Astrocyte (in vitro differentiated cells and primary cell): Measurements from ENCODE around the gene DUSP23.

Experiments used
- CTCF ChIP-seq: IDR thresholded peaks from 2 replicates; pipeline ENCODE4 v1.5.1; 2011; ENCODE audit warnings: low read depth, mild to moderate bottlenecking, inconsistent platforms, low read length, moderate library complexity; ENCODE audit not compliant: insufficient read depth
- EZH2 ChIP-seq: IDR thresholded peaks from 2 replicates; pipeline ENCODE4 v1.6.1; 2012; ENCODE audit warnings: mild to moderate bottlenecking, low read length, inconsistent platforms; ENCODE audit not compliant: insufficient read depth

- TF ChIP-seq CTCF (no peak), EZH2 (no peak)
Observed at GRCh38 chr1:159755451-159756007, 25.2 kb upstream of the DUSP23 start.
